ENCODE measurements around the gene ATXN2.

DNA sequence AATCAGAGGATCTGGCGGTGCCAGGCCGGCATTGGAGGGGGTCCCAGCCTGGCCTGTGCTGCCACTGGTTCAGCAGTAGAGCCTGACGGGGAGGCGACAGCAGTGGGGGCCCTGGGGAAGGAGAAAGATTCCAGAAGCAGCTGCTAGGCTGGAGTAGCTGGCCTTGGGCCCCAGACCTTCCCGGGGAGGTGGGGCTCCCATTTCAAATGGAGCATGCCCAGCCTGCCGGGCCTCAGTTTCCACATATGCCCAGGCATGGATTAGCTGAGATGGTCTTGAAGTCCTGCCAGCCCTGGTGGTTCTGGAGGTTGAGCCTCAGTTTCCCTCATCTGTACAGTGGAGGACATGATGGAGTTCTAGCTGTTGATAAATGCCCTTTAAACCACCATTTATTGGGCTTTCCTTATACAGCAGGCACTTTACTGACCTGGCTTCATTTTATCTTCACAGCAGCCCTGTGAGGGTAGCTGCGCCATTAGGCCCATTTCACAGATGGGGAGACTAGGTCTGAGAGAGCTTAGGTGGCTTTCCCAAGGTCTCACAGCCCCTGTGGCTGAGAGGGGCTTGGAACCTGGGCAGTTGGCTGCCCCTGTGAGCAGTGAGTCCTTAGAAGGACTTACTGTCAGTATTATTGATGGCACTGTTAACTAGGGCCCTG is 171.6 kb downstream of the ATXN2 start:
- TF ChIP-seq, protein P1, sequence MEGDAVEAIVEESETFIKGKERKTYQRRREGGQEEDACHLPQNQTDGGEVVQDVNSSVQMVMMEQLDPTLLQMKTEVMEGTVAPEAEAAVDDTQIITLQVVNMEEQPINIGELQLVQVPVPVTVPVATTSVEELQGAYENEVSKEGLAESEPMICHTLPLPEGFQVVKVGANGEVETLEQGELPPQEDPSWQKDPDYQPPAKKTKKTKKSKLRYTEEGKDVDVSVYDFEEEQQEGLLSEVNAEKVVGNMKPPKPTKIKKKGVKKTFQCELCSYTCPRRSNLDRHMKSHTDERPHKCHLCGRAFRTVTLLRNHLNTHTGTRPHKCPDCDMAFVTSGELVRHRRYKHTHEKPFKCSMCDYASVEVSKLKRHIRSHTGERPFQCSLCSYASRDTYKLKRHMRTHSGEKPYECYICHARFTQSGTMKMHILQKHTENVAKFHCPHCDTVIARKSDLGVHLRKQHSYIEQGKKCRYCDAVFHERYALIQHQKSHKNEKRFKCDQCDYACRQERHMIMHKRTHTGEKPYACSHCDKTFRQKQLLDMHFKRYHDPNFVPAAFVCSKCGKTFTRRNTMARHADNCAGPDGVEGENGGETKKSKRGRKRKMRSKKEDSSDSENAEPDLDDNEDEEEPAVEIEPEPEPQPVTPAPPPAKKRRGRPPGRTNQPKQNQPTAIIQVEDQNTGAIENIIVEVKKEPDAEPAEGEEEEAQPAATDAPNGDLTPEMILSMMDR (conservative IDR thresholded peaks at IDR 0.05; ENCODE audit: low read depth, low read length), result no peak
- TF ChIP-seq MAFK (IDR thresholded peaks at IDR 0.05; ENCODE audit: low read depth, low read length) (no peak), BHLHE40 (IDR thresholded peaks at IDR 0.05; ENCODE audit: low read depth, low read length) (no peak), POLR2A (IDR thresholded peaks at IDR 0.05; ENCODE audit: low read depth, low read length) (no peak), CEBPB (IDR thresholded peaks at IDR 0.05; ENCODE audit: low read depth, low read length) (no peak), SMC3 (IDR thresholded peaks at IDR 0.05; ENCODE audit: low read depth, low read length) (no peak)
- TF ChIP-seq, protein P2, sequence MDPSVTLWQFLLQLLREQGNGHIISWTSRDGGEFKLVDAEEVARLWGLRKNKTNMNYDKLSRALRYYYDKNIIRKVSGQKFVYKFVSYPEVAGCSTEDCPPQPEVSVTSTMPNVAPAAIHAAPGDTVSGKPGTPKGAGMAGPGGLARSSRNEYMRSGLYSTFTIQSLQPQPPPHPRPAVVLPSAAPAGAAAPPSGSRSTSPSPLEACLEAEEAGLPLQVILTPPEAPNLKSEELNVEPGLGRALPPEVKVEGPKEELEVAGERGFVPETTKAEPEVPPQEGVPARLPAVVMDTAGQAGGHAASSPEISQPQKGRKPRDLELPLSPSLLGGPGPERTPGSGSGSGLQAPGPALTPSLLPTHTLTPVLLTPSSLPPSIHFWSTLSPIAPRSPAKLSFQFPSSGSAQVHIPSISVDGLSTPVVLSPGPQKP (IDR thresholded peaks at IDR 0.05; ENCODE audit: borderline replicate concordance, low read depth, low read length), result no peak
